ENCODE results near the gene ZNF45.

Gene ZNF45

GRCh38 chr19:43941209-43941608 is 6.1 kb upstream of the ZNF45 start:
- no peak overlapping the region for H2AFZ ChIP-seq (ENCODE audit: low read length)
- no peak overlapping the region for H2BK5ac ChIP-seq (ENCODE audit: low read length)
- no peak overlapping the region for H3K14ac ChIP-seq (ENCODE audit: low read length)
- no peak overlapping the region for H3K4me2 ChIP-seq (ENCODE audit: insufficient read depth, low read length, poor library complexity, severe bottlenecking)
- no peak overlapping the region for H4K91ac ChIP-seq (ENCODE audit: low read depth, low read length, poor library complexity)
- no peaks in the 10 kb centered on the region for H3K27me3 ChIP-seq (ENCODE audit: control insufficient read depth in 3 of 3, insufficient read depth in 3 of 3, low read depth in 1 of 3, low read length in 3 of 3)
- no peak overlapping the region for H3K23ac ChIP-seq (ENCODE audit: low read depth, low read length, poor library complexity)
- no peak overlapping the region for H3K27ac ChIP-seq (replicated peaks; ENCODE audit: low read length)
- no peaks in the 10 kb centered on the region for H3K36me3 ChIP-seq (replicated peaks in 1 of 2; ENCODE audit: control insufficient read depth in 2 of 2, insufficient read depth in 2 of 2, low read length in 2 of 2)
- no peak overlapping the region for H3K9ac ChIP-seq (ENCODE audit: low read depth, low read length, poor library complexity)
- no peak overlapping the region for H3K18ac ChIP-seq (ENCODE audit: low read length)
- no peak overlapping the region for H2BK15ac ChIP-seq (ENCODE audit: low read length)
- no peak overlapping the region for H4K8ac ChIP-seq (ENCODE audit: low read depth, low read length)
- H3K79me1 ChIP-seq (ENCODE audit: low read depth, low read length): no peaks in the 10 kb centered on the region
- no CpG with 5 or more reads among the region's 5 CpGs for WGBS, 2 donors (ENCODE audit: extremely low coverage in 2 of 2, insufficient read length in 2 of 2, insufficient replicate concordance in 1 of 2)
- H3K4ac ChIP-seq (ENCODE audit: low read length): no peak overlapping the region
- H2AK5ac ChIP-seq (ENCODE audit: low read depth, low read length): no peak overlapping the region
- no peak overlapping the region for H2BK12ac ChIP-seq (ENCODE audit: low read length)
- no peak overlapping the region for H2BK120ac ChIP-seq (ENCODE audit: low read depth, low read length)
- no peak for DNase-seq (ENCODE audit: low spot score)
- H3K9me3 ChIP-seq (replicated peaks in 1 of 2; ENCODE audit: control insufficient read depth in 2 of 2, insufficient read depth in 1 of 2, low read depth in 1 of 2, low read length in 2 of 2): peaks cover 0 to 8% of the 10 kb centered on the region in 2 donors
- no peaks in the 10 kb centered on the region for H3K4me1 ChIP-seq (ENCODE audit: control insufficient read depth in 2 of 2, insufficient read depth in 1 of 2, low read depth in 1 of 2, low read length in 2 of 2)
- no peak overlapping the region for H3K4me3 ChIP-seq (ENCODE audit: low read length in 2 of 2)

GRCh38 chr19:43940719-43941118 is 5.6 kb upstream of the ZNF45 start:
- no peaks in the 10 kb centered on the region for H3K27me3 ChIP-seq (ENCODE audit: control insufficient read depth in 3 of 3, insufficient read depth in 3 of 3, low read depth in 1 of 3, low read length in 3 of 3)
- peaks cover 0 to 8% of the 10 kb centered on the region in 2 donors for H3K9me3 ChIP-seq (replicated peaks in 1 of 2; ENCODE audit: control insufficient read depth in 2 of 2, insufficient read depth in 1 of 2, low read depth in 1 of 2, low read length in 2 of 2)
- no peak overlapping the region for H3K23ac ChIP-seq (ENCODE audit: low read depth, low read length, poor library complexity)
- no CpG with 5 or more reads among the region's 4 CpGs for WGBS, 2 donors (ENCODE audit: extremely low coverage in 2 of 2, insufficient read length in 2 of 2, insufficient replicate concordance in 1 of 2)
- no peak overlapping the region for H3K18ac ChIP-seq (ENCODE audit: low read length)
- H2BK120ac ChIP-seq (ENCODE audit: low read depth, low read length): no peak overlapping the region
- no peak overlapping the region for H3K14ac ChIP-seq (ENCODE audit: low read length)
- DNase-seq (ENCODE audit: low spot score): no peak
- no peak overlapping the region for H2BK15ac ChIP-seq (ENCODE audit: low read length)
- H3K79me1 ChIP-seq (ENCODE audit: low read depth, low read length): no peaks in the 10 kb centered on the region
- no peak overlapping the region for H2AFZ ChIP-seq (ENCODE audit: low read length)
- H4K8ac ChIP-seq (ENCODE audit: low read depth, low read length): no peak overlapping the region
- H3K36me3 ChIP-seq (replicated peaks in 1 of 2; ENCODE audit: control insufficient read depth in 2 of 2, insufficient read depth in 2 of 2, low read length in 2 of 2): no peaks in the 10 kb centered on the region
- H2BK5ac ChIP-seq (ENCODE audit: low read length): no peak overlapping the region
- H2AK5ac ChIP-seq (ENCODE audit: low read depth, low read length): no peak overlapping the region
- H3K4me3 ChIP-seq (ENCODE audit: low read length in 2 of 2): no peak overlapping the region
- H3K4me2 ChIP-seq (ENCODE audit: insufficient read depth, low read length, poor library complexity, severe bottlenecking): no peak overlapping the region
- H4K91ac ChIP-seq (ENCODE audit: low read depth, low read length, poor library complexity): no peak overlapping the region
- H3K27ac ChIP-seq (replicated peaks; ENCODE audit: low read length): no peak overlapping the region
- H3K4me1 ChIP-seq (ENCODE audit: control insufficient read depth in 2 of 2, insufficient read depth in 1 of 2, low read depth in 1 of 2, low read length in 2 of 2): peaks cover 0 to under 1% of the 10 kb centered on the region in 2 donors
- no peak overlapping the region for H2BK12ac ChIP-seq (ENCODE audit: low read length)
- H3K4ac ChIP-seq (ENCODE audit: low read length): no peak overlapping the region
- no peak overlapping the region for H3K9ac ChIP-seq (ENCODE audit: low read depth, low read length, poor library complexity)

GRCh38 chr19:43939557-43940260 is 4.6 kb upstream of the ZNF45 start:
- Histone ChIP-seq H3K23ac (ENCODE audit: low read depth, low read length, poor library complexity) (no peak overlapping the region), H4K91ac (ENCODE audit: low read depth, low read length, poor library complexity) (no peak overlapping the region), H3K27me3 (ENCODE audit: control insufficient read depth in 3 of 3, insufficient read depth in 3 of 3, low read depth in 1 of 3, low read length in 3 of 3) (no peaks in the 10 kb centered on the region), H3K4ac (ENCODE audit: low read length) (no peak overlapping the region), H3K79me1 (ENCODE audit: low read depth, low read length) (no peaks in the 10 kb centered on the region), H2AK5ac (ENCODE audit: low read depth, low read length) (no peak overlapping the region), H3K27ac (replicated peaks; ENCODE audit: low read length) (no peak overlapping the region), H3K14ac (ENCODE audit: low read length) (no peak overlapping the region), H3K36me3 (replicated peaks in 1 of 2; ENCODE audit: control insufficient read depth in 2 of 2, insufficient read depth in 2 of 2, low read length in 2 of 2) (no peaks in the 10 kb centered on the region), H2BK120ac (ENCODE audit: low read depth, low read length) (no peak overlapping the region), H3K9ac (ENCODE audit: low read depth, low read length, poor library complexity) (no peak overlapping the region), H2BK5ac (ENCODE audit: low read length) (no peak overlapping the region), H3K9me3 (replicated peaks in 1 of 2; ENCODE audit: control insufficient read depth in 2 of 2, insufficient read depth in 1 of 2, low read depth in 1 of 2, low read length in 2 of 2) (peaks cover 0 to 8% of the 10 kb centered on the region in 2 donors), H4K8ac (ENCODE audit: low read depth, low read length) (no peak overlapping the region), H2BK12ac (ENCODE audit: low read length) (no peak overlapping the region), H3K4me1 (ENCODE audit: control insufficient read depth in 2 of 2, insufficient read depth in 1 of 2, low read depth in 1 of 2, low read length in 2 of 2) (peaks cover 0 to 1% of the 10 kb centered on the region in 2 donors), H3K4me2 (ENCODE audit: insufficient read depth, low read length, poor library complexity, severe bottlenecking) (no peak overlapping the region), H2BK15ac (ENCODE audit: low read length) (no peak overlapping the region), H2AFZ (ENCODE audit: low read length) (no peak overlapping the region), H3K4me3 (ENCODE audit: low read length in 2 of 2) (no peak overlapping the region), H3K18ac (ENCODE audit: low read length) (no peak overlapping the region)
- WGBS, 2 donors (ENCODE audit: extremely low coverage in 2 of 2, insufficient read length in 2 of 2, insufficient replicate concordance in 1 of 2): no CpG with 5 or more reads among the region's 3 CpGs
- no peak for DNase-seq (ENCODE audit: low spot score)

- no peak overlapping the region for H3K23ac ChIP-seq (ENCODE audit: low read depth, low read length, poor library complexity)
- no peak overlapping the region for H2BK120ac ChIP-seq (ENCODE audit: low read depth, low read length)
- no peak overlapping the region for H2BK5ac ChIP-seq (ENCODE audit: low read length)
- H3K36me3 ChIP-seq (replicated peaks in 1 of 2; ENCODE audit: control insufficient read depth in 2 of 2, insufficient read depth in 2 of 2, low read length in 2 of 2): peaks cover 2 to 27% of the 10 kb centered on the region in 2 donors
- H3K14ac ChIP-seq (ENCODE audit: low read length): no peak overlapping the region
- H3K4me2 ChIP-seq (ENCODE audit: insufficient read depth, low read length, poor library complexity, severe bottlenecking): no peak overlapping the region
- no peaks in the 10 kb centered on the region for H3K27me3 ChIP-seq (ENCODE audit: control insufficient read depth in 3 of 3, insufficient read depth in 3 of 3, low read depth in 1 of 3, low read length in 3 of 3)
- DNase-seq (ENCODE audit: low spot score): no peak
- no peak overlapping the region for H2BK12ac ChIP-seq (ENCODE audit: low read length)
- no peak overlapping the region for H4K91ac ChIP-seq (ENCODE audit: low read depth, low read length, poor library complexity)
- H3K9ac ChIP-seq (ENCODE audit: low read depth, low read length, poor library complexity): no peak overlapping the region
- H3K4ac ChIP-seq (ENCODE audit: low read length): no peak overlapping the region
- H3K4me3 ChIP-seq (ENCODE audit: low read length in 2 of 2): no peak overlapping the region
- no peak overlapping the region for H2AK5ac ChIP-seq (ENCODE audit: low read depth, low read length)
- H3K4me1 ChIP-seq (ENCODE audit: control insufficient read depth in 2 of 2, insufficient read depth in 1 of 2, low read depth in 1 of 2, low read length in 2 of 2): peaks cover 1 to 3% of the 10 kb centered on the region in 2 donors
- H3K27ac ChIP-seq (replicated peaks; ENCODE audit: low read length): no peak overlapping the region
- WGBS, 2 donors (ENCODE audit: extremely low coverage in 2 of 2, insufficient read length in 2 of 2, insufficient replicate concordance in 1 of 2): no CpG with 5 or more reads among the region's 5 CpGs
- peaks cover 0 to 19% of the 10 kb centered on the region in 2 donors for H3K9me3 ChIP-seq (replicated peaks in 1 of 2; ENCODE audit: control insufficient read depth in 2 of 2, insufficient read depth in 1 of 2, low read depth in 1 of 2, low read length in 2 of 2)
- no peak overlapping the region for H2BK15ac ChIP-seq (ENCODE audit: low read length)
- peak overlapping the region; percentile 18 for H2AFZ ChIP-seq (ENCODE audit: low read length)
- no peak overlapping the region for H4K8ac ChIP-seq (ENCODE audit: low read depth, low read length)
- H3K79me1 ChIP-seq (ENCODE audit: low read depth, low read length): no peaks in the 10 kb centered on the region
- H3K18ac ChIP-seq (ENCODE audit: low read length): no peak overlapping the region
These were observed 1.1 kb upstream of the ZNF45 start for GRCh38 chr19:43936188-43936587.
